Measurements from ENCODE around the gene OR4D5. TPM values are rescaled to one million over a fixed set of nuclear protein-coding genes. Genes with fewer than 3 reads are reported as not detected.

Gene OR4D5
- total RNA-seq = not detected in 2 replicates

DNA sequence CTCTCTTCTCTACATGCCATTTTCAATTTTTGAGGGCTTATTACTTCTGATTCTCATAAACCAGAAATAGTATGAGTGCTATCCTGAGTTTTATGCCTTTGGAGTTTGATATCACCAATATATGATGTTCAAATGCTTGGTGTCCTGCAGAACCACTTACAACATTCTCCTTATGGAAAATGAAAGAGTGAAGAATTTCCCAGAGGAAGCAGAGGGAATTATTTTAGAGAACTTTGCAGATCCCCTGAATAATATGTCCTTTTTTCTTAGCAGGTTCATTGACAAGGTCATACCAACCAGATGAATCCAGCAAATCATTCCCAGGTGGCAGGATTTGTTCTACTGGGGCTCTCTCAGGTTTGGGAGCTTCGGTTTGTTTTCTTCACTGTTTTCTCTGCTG lies at the start of gene OR4D5:
OR4D5 (plus strand) TSS at position 301 of the 400 bp plus-strand sequence; CDS start at position 301, 0 bp downstream.

GRCh38 chr11:123901867-123902266 lies 37.5 kb upstream of the OR4D5 start, which contains the start of gene OR8D4:
OR8D4 (plus strand) TSS chr11:123902167; CDS start chr11:123906432, 4,265 bp downstream.

GRCh38 chr11:123943738-123944137 lies 4.3 kb downstream of the OR4D5 start, which contains the start of gene OR6T1:
OR6T1 (minus strand) TSS chr11:123943838; CDS start chr11:123943838, 0 bp downstream.

DNA sequence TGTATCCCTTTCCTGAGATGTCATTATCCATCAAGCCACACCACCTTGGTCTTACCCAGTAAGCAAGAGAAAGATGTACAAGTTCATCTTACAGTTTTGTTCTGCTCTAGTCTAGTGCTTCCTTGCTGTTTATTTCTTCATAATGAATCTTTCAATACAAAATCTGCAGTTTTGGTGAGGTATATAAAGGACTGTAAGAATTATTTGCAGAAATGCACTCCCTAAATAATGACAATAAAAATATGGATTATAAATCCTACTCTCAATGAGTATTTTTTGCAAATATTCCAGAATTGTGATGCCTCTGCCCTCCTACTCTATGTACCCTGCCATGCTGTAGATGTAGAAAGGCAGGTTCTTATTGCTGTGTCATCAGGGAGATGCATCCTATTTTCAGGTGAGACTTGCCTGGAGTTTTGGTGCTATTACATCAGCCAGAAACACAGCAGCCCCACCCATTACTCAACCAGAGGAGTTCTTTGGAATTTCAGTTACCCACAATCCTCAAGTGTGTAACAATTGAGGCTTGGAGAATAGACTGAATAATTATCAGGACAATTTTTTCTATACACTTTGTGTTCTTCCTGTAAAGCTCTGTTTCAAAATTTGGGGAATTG lies 38.4 kb downstream of the OR4D5 start, which contains the start of gene OR10S1:
OR10S1 (minus strand) TSS at position 51 of the 617 bp plus-strand sequence. CDS start 117 bp downstream, outside the sequence.

Other genes starting within 250 kb of the OR4D5 start
- 4.6 and 5.6 TPM in 2 replicates for gene ZNF202, start 198.0 kb upstream of the OR4D5 start, total RNA-seq
- gene OR6X1, start 185.1 kb upstream of the OR4D5 start, total RNA-seq = not detected in 2 replicates
- gene OR6M1, start 133.3 kb upstream of the OR4D5 start, total RNA-seq = not detected in 2 replicates
- not detected in 2 replicates for gene TMEM225, start 53.9 kb upstream of the OR4D5 start, total RNA-seq
- 0.32 TPM in 1 of 2 replicates, not detected in the other for gene OR8D4, start 37.5 kb upstream of the OR4D5 start, total RNA-seq
- gene OR6T1, start 4.2 kb downstream of the OR4D5 start, total RNA-seq = not detected in 2 replicates
- not detected in 2 replicates for gene OR10S1, start 38.2 kb downstream of the OR4D5 start, total RNA-seq
- gene OR10G6, start 55.5 kb downstream of the OR4D5 start, total RNA-seq = not detected in 2 replicates
- gene OR10G4, start 73.4 kb downstream of the OR4D5 start, total RNA-seq = not detected in 2 replicates
- gene OR10G9, start 83.4 kb downstream of the OR4D5 start, total RNA-seq = not detected in 2 replicates
- not detected in 2 replicates for gene OR10G8, start 87.2 kb downstream of the OR4D5 start, total RNA-seq
- gene OR10G7, start 101.7 kb downstream of the OR4D5 start, total RNA-seq = not detected in 2 replicates
- gene VWA5A, start 175.8 kb downstream of the OR4D5 start, total RNA-seq = 64.4 and 108 TPM in 2 replicates
- gene OR10D3, start 243.7 kb downstream of the OR4D5 start, total RNA-seq = under 0.01 TPM in 1 of 2 replicates, not detected in the other

Data from articular chondrocyte of knee joint (primary cell).